IPS DF 6.9 (cell line): ENCODE measurements around the gene TACC2.
A peak's percentile ranks its signal among the peaks of the same experiment; 100 is the strongest.
"Not testable (repeated sequence)": the region's sequence is repeated elsewhere in the genome, so short reads cannot be mapped to it uniquely, and the experiment has no call there.

Source experiments
- DNase-seq: peaks from one replicate; pipeline ENCODE4 v3.0.0-alpha.2; 2013; ENCODE audit warnings: low read depth, low spot score
- H3K27ac ChIP-seq: one replicate; pipeline ENCODE4 v1.5.1; 2013; ENCODE audit warnings: low read length, control low read depth
- H3K27me3 ChIP-seq: 2 replicates; pipeline ENCODE4 v1.6.1; 2013; ENCODE audit warnings: mild to moderate bottlenecking, low read length; ENCODE audit not compliant: control insufficient read depth, insufficient read depth
- H3K36me3 ChIP-seq: 2 replicates; pipeline ENCODE4 v1.6.1; 2013; ENCODE audit warnings: low read length; ENCODE audit not compliant: control insufficient read depth, insufficient read depth
- H3K4me1 ChIP-seq: 2 replicates; pipeline ENCODE4 v1.6.1; 2013; ENCODE audit warnings: low read length; ENCODE audit not compliant: control insufficient read depth, insufficient read depth
- H3K4me3 ChIP-seq: 2 replicates; pipeline ENCODE4 v1.5.1; 2013; ENCODE audit warnings: mild to moderate bottlenecking, low read length
- H3K9me3 ChIP-seq: 2 replicates; pipeline ENCODE4 v1.6.1; 2013; ENCODE audit warnings: low read length, inconsistent platforms; ENCODE audit not compliant: control insufficient read depth, insufficient read depth
- WGBS: extraction: QIAGEN DNeasy Blood & Tissue Kit; methylation state at CpG from one replicate; pipeline ENCODE4 v1.1.7; 2013; ENCODE audit warnings: mixed read lengths, missing lambda C conversion rate; ENCODE audit not compliant: insufficient read length, insufficient coverage; 5-methylcytosine and 5-hydroxymethylcytosine counted together

TACC2 gene

DNA sequence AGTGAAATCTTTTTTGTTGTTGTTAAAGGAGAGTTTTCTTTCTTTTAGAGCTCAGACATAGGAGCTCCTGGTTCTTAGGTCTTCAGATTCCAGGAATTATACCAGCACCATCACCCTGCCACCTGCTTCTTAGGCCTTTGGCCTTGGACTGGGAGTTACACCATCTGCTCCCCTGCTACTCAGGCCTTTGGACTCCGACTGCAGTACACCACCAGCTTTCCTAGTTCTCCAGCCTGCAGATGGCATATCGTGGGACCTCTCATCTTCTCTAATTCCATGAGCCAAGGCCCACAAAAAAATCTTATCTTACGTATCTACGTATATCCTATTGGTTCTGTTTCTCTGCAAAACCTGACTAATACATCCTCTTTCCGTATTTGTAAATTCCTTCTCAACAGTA, 5.1 kb upstream of the TACC2 start:
- WGBS = 100% methylated on average over 3 of the region's 5 CpGs
- Histone ChIP-seq H3K4me1 (no peaks in the 10 kb centered on the region), H3K36me3 (no peaks in the 10 kb centered on the region), H3K27ac (no peak overlapping the region), H3K27me3 (no peaks in the 10 kb centered on the region), H3K9me3 (0 out of 2 replicates have a peak, but pooled peaks cover 1% of the 10 kb centered on the region), H3K4me3 (no peak overlapping the region)
- DNase-seq = no peak

DNA sequence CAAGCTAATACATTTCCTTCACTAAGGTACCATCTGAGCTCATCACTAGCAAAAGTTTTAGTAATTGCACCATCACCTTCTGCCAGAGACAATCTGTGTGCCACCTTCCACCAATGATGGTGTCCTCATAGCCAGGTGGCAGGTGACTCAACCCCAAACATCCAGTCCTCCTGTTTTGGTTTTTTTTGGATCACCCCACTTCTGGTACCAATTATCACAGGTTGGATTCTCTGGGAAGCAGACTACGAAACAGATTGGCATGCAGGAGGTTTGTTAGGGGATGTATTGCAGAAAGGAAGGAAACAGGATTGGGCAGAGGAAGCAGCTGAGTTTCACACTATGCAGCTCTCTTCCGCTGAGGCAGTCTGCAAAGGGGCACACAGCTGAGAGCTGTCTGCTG, 4.5 kb upstream of the TACC2 start:
- Histone ChIP-seq H3K36me3 (no peaks in the 10 kb centered on the region), H3K27ac (no peak overlapping the region), H3K27me3 (no peaks in the 10 kb centered on the region), H3K4me3 (no peak overlapping the region), H3K9me3 (0 out of 2 replicates have a peak, but pooled peaks cover 1% of the 10 kb centered on the region), H3K4me1 (no peaks in the 10 kb centered on the region)
- no CpG with 5 or more reads among the region's 2 CpGs for WGBS
- DNase-seq = no peak

GRCh38 chr10:121990015-121990677, 1.2 kb downstream of the TACC2 start:
- Histone ChIP-seq H3K9me3 (no peaks in the 10 kb centered on the region), H3K4me1 (no peaks in the 10 kb centered on the region), H3K27ac (no peak overlapping the region), H3K27me3 (no peaks in the 10 kb centered on the region), H3K4me3 (no peak overlapping the region), H3K36me3 (no peaks in the 10 kb centered on the region)
- no peak for DNase-seq
- no CpG with 5 or more reads among the region's 9 CpGs for WGBS

DNA sequence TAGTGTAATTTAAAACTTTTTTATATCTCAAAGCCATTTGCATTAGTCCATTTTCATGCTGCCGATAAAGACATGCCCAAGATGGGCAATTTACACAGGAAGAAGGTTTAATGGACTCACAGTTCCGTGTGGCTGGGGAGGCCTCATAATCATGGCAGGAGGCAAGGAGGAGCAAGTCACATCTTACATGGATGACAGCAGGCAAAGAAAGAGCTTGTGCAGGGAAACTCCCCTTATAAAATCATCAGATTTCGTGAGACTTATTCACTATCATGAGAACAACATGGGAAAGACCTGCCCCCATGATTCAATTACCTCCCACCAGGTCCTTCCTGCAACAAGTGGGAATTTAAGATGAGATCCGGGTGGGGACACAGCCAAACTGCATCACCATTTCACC, 2.8 kb downstream of the TACC2 start:
- no CpG with 5 or more reads among the region's 4 CpGs for WGBS
- H3K27ac ChIP-seq, H3K4me3 ChIP-seq, H3K4me1 ChIP-seq, H3K27me3 ChIP-seq, H3K36me3 ChIP-seq, H3K9me3 ChIP-seq, DNase-seq: not testable (repeated sequence)

- Histone ChIP-seq H3K4me3 (no peak overlapping the region), H3K9me3 (no peaks in the 10 kb centered on the region), H3K27me3 (no peaks in the 10 kb centered on the region), H3K36me3 (no peaks in the 10 kb centered on the region), H3K4me1 (no peaks in the 10 kb centered on the region), H3K27ac (no peak overlapping the region)
- WGBS = no CpG with 5 or more reads among the region's 10 CpGs
- DNase-seq = peak; percentile 5
Observed at GRCh38 chr10:121994429-121994941, 5.5 kb downstream of the TACC2 start.

GRCh38 chr10:121998462-121998861, 9.5 kb downstream of the TACC2 start:
- no peak overlapping the region for H3K27ac ChIP-seq
- H3K9me3 ChIP-seq = no peaks in the 10 kb centered on the region
- no peak overlapping the region for H3K4me3 ChIP-seq
- H3K4me1 ChIP-seq = no peaks in the 10 kb centered on the region
- no peaks in the 10 kb centered on the region for H3K27me3 ChIP-seq
- no peaks in the 10 kb centered on the region for H3K36me3 ChIP-seq
- DNase-seq = no peak
- no CpG with 5 or more reads among the region's 6 CpGs for WGBS

- DNase-seq = no peak
- Histone ChIP-seq H3K27me3 (no peaks in the 10 kb centered on the region), H3K9me3 (no peaks in the 10 kb centered on the region), H3K4me3 (no peak overlapping the region), H3K36me3 (no peaks in the 10 kb centered on the region), H3K27ac (no peak overlapping the region), H3K4me1 (no peaks in the 10 kb centered on the region)
- no CpG with 5 or more reads among the region's 4 CpGs for WGBS
Observed at GRCh38 chr10:121999301-121999700, 10.3 kb downstream of the TACC2 start.

GRCh38 chr10:122001698-122002097, 12.7 kb downstream of the TACC2 start:
- H3K4me1 ChIP-seq = no peaks in the 10 kb centered on the region
- H3K9me3 ChIP-seq = no peaks in the 10 kb centered on the region
- whole genome bisulfite sequencing = no CpG with 5 or more reads among the region's 1 CpG
- H3K4me3 ChIP-seq = no peak overlapping the region
- no peaks in the 10 kb centered on the region for H3K27me3 ChIP-seq
- H3K27ac ChIP-seq = no peak overlapping the region
- DNase-seq = no peak
- no peaks in the 10 kb centered on the region for H3K36me3 ChIP-seq

- Histone ChIP-seq H3K4me1 (no peaks in the 10 kb centered on the region), H3K36me3 (no peaks in the 10 kb centered on the region), H3K27me3 (no peaks in the 10 kb centered on the region), H3K4me3 (no peak overlapping the region), H3K9me3 (no peaks in the 10 kb centered on the region), H3K27ac (no peak overlapping the region)
- no peak for DNase-seq
- no CpG with 5 or more reads among the region's 3 CpGs for WGBS
Observed at GRCh38 chr10:122007415-122007814, 18.5 kb downstream of the TACC2 start.

- Histone ChIP-seq H3K36me3 (no peaks in the 10 kb centered on the region), H3K4me1 (no peaks in the 10 kb centered on the region), H3K9me3 (no peaks in the 10 kb centered on the region), H3K27me3 (no peaks in the 10 kb centered on the region), H3K4me3 (no peak overlapping the region), H3K27ac (no peak overlapping the region)
- no peak for DNase-seq
- no CpG with 5 or more reads among the region's 4 CpGs for WGBS
Observed at GRCh38 chr10:122010405-122011050, 21.6 kb downstream of the TACC2 start.

- H3K36me3 ChIP-seq = no peaks in the 10 kb centered on the region
- DNase-seq = no peak
- H3K4me1 ChIP-seq = no peaks in the 10 kb centered on the region
- H3K4me3 ChIP-seq = no peak overlapping the region
- no CpG with 5 or more reads among the region's 5 CpGs for WGBS
- no peak overlapping the region for H3K27ac ChIP-seq
- H3K27me3 ChIP-seq = no peaks in the 10 kb centered on the region
- no peaks in the 10 kb centered on the region for H3K9me3 ChIP-seq
Observed at GRCh38 chr10:122012731-122013130, 23.8 kb downstream of the TACC2 start.
